K562 (cell line): ENCODE data around the gene FITM2. TPM values are rescaled to one million over a fixed set of nuclear protein-coding genes. Genes with fewer than 3 reads are reported as not detected.

Experiments
- ATAC-seq: fragments of 200-7000 bp; cut with Tn5 transposase; 3 replicates; pipeline ENCODE4 v1.9.1; 2020; ENCODE audit warnings: moderate library complexity
- BruUV-seq: library from RNA; stranded (reverse); fragments of 400-500 nt; replicated peaks from 2 replicates; lab custom pipeline; 2021; lab: Mats Ljungman, UMichigan
- CTCF ChIA-PET: fragments of 300-600 bp; formaldehyde crosslinking; extraction: SDS; loops from one replicate; lab custom pipeline; 2021; ENCODE audit warnings: low intra/inter-chr PET ratio; lab: Yijun Ruan, JAX
- POLR2A ChIA-PET: fragments of 300-600, 350-650 bp; sonication (Branson Sonifier 250); formaldehyde crosslinking; extraction: SDS; loops from one replicate; lab custom pipeline; 2021; ENCODE audit warnings: antibody characterized with exemption, inconsistent platforms; lab: Yijun Ruan, JAX
- DNase-seq, 4 experiments: peaks; one replicate each; pipeline versions ENCODE4 v3.0.0 to v3.0.0-alpha.2; 2011 to 2018; ENCODE audit warnings: low spot score in 3 of 4, mixed read lengths in 3 of 4; ENCODE audit errors: extremely low read depth in 1 of 4
- FAIRE-seq: peaks from 2 replicates; lab custom pipeline; 2011; peaks lifted over from hg19 to GRCh38; lab: Jason Lieb, UNC
- H2AFZ ChIP-seq: 2 replicates; pipeline ENCODE4 v1.6.0; 2011; ENCODE audit warnings: low read depth, low read length, control low read depth, inconsistent platforms
- H3K27ac ChIP-seq: fragments of 200-600 bp; 3 replicates; pipeline ENCODE4 v1.8.0; 2011; ENCODE audit warnings: low read depth, mild to moderate bottlenecking, control low read depth, inconsistent platforms, low read length, moderate library complexity, mixed read lengths; ENCODE audit errors: extremely low read depth
- H3K27me3 ChIP-seq, 2 experiments: fragments of 300-600 bp in 1 of 2; 2 replicates in 1 of 2; 3 replicates in 1 of 2; pipeline versions ENCODE4 v1.6.0 to v1.8.0; 2011; ENCODE audit warnings: inconsistent platforms in 2 of 2, low read length in 2 of 2, mild to moderate bottlenecking in 1 of 2, mixed read lengths in 1 of 2, moderate library complexity in 1 of 2; ENCODE audit not compliant: control insufficient read depth in 2 of 2, insufficient read depth in 2 of 2
- H3K36me3 ChIP-seq: fragments of 300-600 bp; 3 replicates; pipeline ENCODE4 v1.8.0; 2011; ENCODE audit warnings: mild to moderate bottlenecking, low read length, inconsistent platforms; ENCODE audit not compliant: control insufficient read depth, insufficient read depth
- H3K4me1 ChIP-seq, 2 experiments: fragments of 200-600 bp in 1 of 2; replicated peaks in 1 of 2; 2 replicates in 1 of 2; 3 replicates in 1 of 2; pipeline versions ENCODE4 v1.5.1 to v1.8.0; 2011; ENCODE audit warnings: inconsistent platforms in 2 of 2, low read length in 2 of 2, mild to moderate bottlenecking in 1 of 2, mixed read lengths in 1 of 2, moderate library complexity in 1 of 2; ENCODE audit not compliant: control insufficient read depth in 2 of 2, insufficient read depth in 2 of 2
- H3K4me2 ChIP-seq: 2 replicates; pipeline ENCODE4 v1.6.1; 2011; ENCODE audit warnings: low read length, control low read depth, inconsistent platforms, mixed read lengths; ENCODE audit not compliant: insufficient read depth
- H3K4me3 ChIP-seq: fragments of 200-600 bp; sonication (generic), shearing (Covaris generic); 2 replicates; pipeline ENCODE4 v1.5.1; 2016; ENCODE audit warnings: control low read depth, inconsistent platforms
- H3K79me2 ChIP-seq: fragments of 200-600 bp; 3 replicates; pipeline ENCODE4 v1.8.0; 2011; ENCODE audit warnings: low read length, inconsistent platforms; ENCODE audit not compliant: control insufficient read depth, insufficient read depth
- H3K9ac ChIP-seq, 2 experiments: 2 replicates each; pipeline versions ENCODE4 v1.6.0 to v1.6.1; 2011; ENCODE audit warnings: low read depth in 2 of 2, low read length in 2 of 2, control low read depth in 1 of 2, inconsistent platforms in 1 of 2, mild to moderate bottlenecking in 1 of 2, mixed read lengths in 1 of 2; ENCODE audit not compliant: insufficient read depth in 1 of 2
- H3K9me1 ChIP-seq: one replicate; pipeline ENCODE4 v1.6.0; 2011; ENCODE audit warnings: inconsistent platforms, mild to moderate bottlenecking, low read length, moderate library complexity; ENCODE audit not compliant: control insufficient read depth, insufficient read depth
- H3K9me3 ChIP-seq: replicated peaks from 2 replicates; pipeline ENCODE4 v1.5.1; 2011; ENCODE audit warnings: low read depth, low read length, inconsistent platforms; ENCODE audit not compliant: control insufficient read depth, insufficient read depth
- H4K20me1 ChIP-seq: replicated peaks from 2 replicates; pipeline ENCODE4 v1.6.1; 2011; ENCODE audit warnings: low read length, inconsistent platforms, mixed read lengths; ENCODE audit not compliant: control insufficient read depth, insufficient read depth
- CBX1 ChIP-seq: sonication (generic); IDR thresholded peaks from 2 replicates; pipeline ENCODE4 v1.6.1; 2016; ENCODE audit warnings: antibody characterized with exemption, low read depth, mild to moderate bottlenecking
- CEBPG ChIP-seq, 3 experiments: fragments of 200-800 bp in 1 of 3; sonication (Bioruptor generic) in 1 of 3; sonication (generic) in 1 of 3; formaldehyde crosslinking in 1 of 3; IDR thresholded peaks in 2 of 3; conservative IDR thresholded peaks in 1 of 3; 2 replicates each; pipeline versions ENCODE4 v1.6.1 to v1.8.0; 2016 to 2022; ENCODE audit warnings: missing compliant biosample characterization in 2 of 3, missing genetic modification characterization in 2 of 3, mild to moderate bottlenecking in 1 of 3, missing genetic modification reagents in 1 of 3
- EGR1 ChIP-seq: fragments of 450-650 bp; conservative IDR thresholded peaks from 2 replicates; pipeline ENCODE4 v1.6.1; 2017; ENCODE audit warnings: mild to moderate bottlenecking
- FOXA3 ChIP-seq, 2 experiments: fragments of 450-650 bp in 1 of 2; sonication (generic) in 1 of 2; formaldehyde crosslinking; IDR thresholded peaks in 1 of 2; conservative IDR thresholded peaks in 1 of 2; 2 replicates each; pipeline versions ENCODE4 v1.4.0 to v1.8.0; 2020 to 2022; ENCODE audit warnings: mild to moderate bottlenecking in 2 of 2, missing genetic modification reagents in 1 of 2
- HEY1 ChIP-seq: fragments of 250-450 bp; sonication (Bioruptor Pico); IDR thresholded peaks from 2 replicates; pipeline ENCODE4 v1.5.0; 2020; ENCODE audit warnings: mild to moderate bottlenecking, moderate library complexity, borderline replicate concordance
- KLF16 ChIP-seq: IDR thresholded peaks from 2 replicates; pipeline ENCODE4 v1.6.1; 2016; ENCODE audit warnings: antibody characterized with exemption
- LEF1 ChIP-seq: fragments of 450-650 bp; IDR thresholded peaks from 2 replicates; pipeline ENCODE4 v1.6.1; 2016; ENCODE audit warnings: mild to moderate bottlenecking
- TARDBP ChIP-seq: fragments of 450-650 bp; IDR thresholded peaks from 2 replicates; pipeline ENCODE4 v1.6.1; 2016
- TEAD4 ChIP-seq, 2 experiments: sonication (generic) in 1 of 2; formaldehyde crosslinking in 1 of 2; IDR thresholded peaks; 2 replicates each; pipeline versions ENCODE4 v1.6.1 to v1.8.0; 2012 to 2022; ENCODE audit warnings: borderline replicate concordance in 1 of 2, inconsistent platforms in 1 of 2, low read length in 1 of 2, mild to moderate bottlenecking in 1 of 2, missing genetic modification reagents in 1 of 2
- U2AF1 ChIP-seq: fragments of 200-400 bp; formaldehyde crosslinking; optimal IDR thresholded peaks from 2 replicates; pipeline ENCODE3; 2017; ENCODE audit warnings: mild to moderate bottlenecking, low read depth, low read length, moderate library complexity
- ZNF253 ChIP-seq: fragments of 250-450 bp; sonication (Bioruptor Pico); conservative IDR thresholded peaks from 2 replicates; pipeline ENCODE4 v1.6.1; 2021; ENCODE audit warnings: mild to moderate bottlenecking
- ZNF766 ChIP-seq: fragments of 200-800 bp; sonication (Bioruptor generic); conservative IDR thresholded peaks from 2 replicates; pipeline ENCODE4 v1.6.1; 2016; ENCODE audit warnings: missing genetic modification characterization, missing compliant biosample characterization
- ZSCAN32 ChIP-seq: fragments of 450-650 bp; formaldehyde crosslinking; IDR thresholded peaks from 2 replicates; pipeline ENCODE4 v1.4.0; 2020; ENCODE audit warnings: mild to moderate bottlenecking, moderate library complexity
- WGBS: fragments of 100-300 bp; shearing (Covaris generic); methylation state at CpG from one replicate; pipeline ENCODE4 v1.1.6; 2016; ENCODE audit warnings: low coverage, mixed read lengths; ENCODE audit not compliant: insufficient coverage; ENCODE audit errors: missing lambda C conversion rate; 5-methylcytosine and 5-hydroxymethylcytosine counted together
- in situ Hi-C: fragments of 300-500 bp; cut with MboI; formaldehyde crosslinking; loops from 4 replicates; pipeline ENCODE4 v1.15.0; 2018; ENCODE audit warnings: inconsistent platforms, mixed read lengths
- intact Hi-C: fragments of 100-400 bp; cut with micrococcal nuclease; formaldehyde crosslinking; loops from 2 replicates; pipeline ENCODE4 v1.14.2; 2022
- polyA plus RNA-seq, 8 experiments: library from polyadenylated mRNA; depleted of rRNA in 4 of 8; stranded (reverse) in 5 of 8; unstranded in 3 of 8; fragments of >200 nt; fragmentation: Nextera tagmentation in 2 of 8; fragmentation: Illumina TruSeq in 1 of 8; extraction: Ambion mirVana in 2 of 8; extraction: Trizol in 1 of 8; gene quantifications; 2 replicates each; pipeline versions ENCODE4 v1.2.1 to v1.2.3, GENCODE V29; 2011 to 2014; ENCODE audit warnings: inconsistent platforms in 1 of 8, missing spikeins in 1 of 8
- total RNA-seq, 7 experiments: library from RNA; depleted of rRNA in 6 of 7; stranded (reverse); fragments of >200 nt in 6 of 7; fragmentation: Illumina TruSeq in 2 of 7; extraction: Trizol in 2 of 7; gene quantifications; 2 replicates each; pipeline versions ENCODE4 v1.2.1 to v1.2.3, GENCODE V29; 2011 to 2021; ENCODE audit warnings: low replicate concordance in 1 of 7
- TF ChIP-seq, protein P1 (sequence below): fragments of 250-450 bp; sonication (Bioruptor Pico); IDR thresholded peaks from 2 replicates; pipeline ENCODE4 v1.5.0; 2022; ENCODE audit warnings: mild to moderate bottlenecking
- TF ChIP-seq, protein P2 (sequence below): sonication (generic); formaldehyde crosslinking; IDR thresholded peaks from 2 replicates; pipeline ENCODE4 v1.8.0; 2022; ENCODE audit warnings: missing genetic modification reagents, mild to moderate bottlenecking, borderline replicate concordance

FITM2 gene
- total and polyA plus RNA-seq, 9 of the 15 experiments (the other 6 are each of a cell fraction or from before 2014, with no cell fraction given): 0.64 to 2.8 (median 1.8) TPM

DNA sequence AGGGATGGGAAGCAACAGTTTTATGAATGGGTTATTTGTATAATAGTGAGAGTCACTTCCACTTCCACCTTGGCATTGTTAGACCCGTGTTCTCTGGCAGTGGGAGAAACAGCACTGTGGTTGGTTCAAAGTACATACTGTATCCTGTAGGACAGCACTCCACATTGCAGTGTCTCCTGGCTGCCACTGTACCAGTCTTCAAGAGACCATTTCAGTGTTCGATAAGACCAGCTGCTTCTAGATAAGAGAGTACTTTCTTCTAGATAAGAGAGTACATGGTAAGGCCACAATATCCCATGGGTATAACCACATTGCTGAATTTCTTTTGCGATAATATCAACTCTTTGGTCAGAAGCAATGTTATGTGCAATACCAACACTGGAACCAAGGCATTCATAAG, 28.8 kb downstream of the FITM2 start:
- H2AFZ ChIP-seq: no peak overlapping the region
- H3K36me3 ChIP-seq: no peaks in the 10 kb centered on the region
- FAIRE-seq: no peak
- intact Hi-C loops: no loop called here
- no peak for DNase-seq
- peaks cover 5% of the 10 kb centered on the region; the same call in 1 of the 2 replicates for H4K20me1 ChIP-seq
- no peak overlapping the region for H3K27ac ChIP-seq
- peaks cover 16 to 28% of the 10 kb centered on the region in 2 experiments; a peak in 4 of 5 replicates for H3K27me3 ChIP-seq
- no peaks in the 10 kb centered on the region for H3K4me1 ChIP-seq
- no peak overlapping the region for H3K4me3 ChIP-seq
- WGBS: 4% methylated on average over 3 of the region's 3 CpGs
- POLR2A ChIA-PET: interaction anchor here (0.6 kb wide), 1 partner anchor 123 kb away, joined by 3 read pairs; no protein-coding TSS in a partner anchor
- BruUV-seq: no TSS peak
- no peaks in the 10 kb centered on the region for H3K9me3 ChIP-seq
- H3K9ac ChIP-seq: no peak overlapping the region
- no peak for ATAC-seq
- no peak overlapping the region for H3K4me2 ChIP-seq
- no peaks in the 10 kb centered on the region for H3K9me1 ChIP-seq
- H3K79me2 ChIP-seq: no peaks in the 10 kb centered on the region
- in situ Hi-C loops: no loop called here
- CTCF ChIA-PET: no interaction called here
- no peak for TF ChIP-seq HEY1 (CRISPR knock-in tag)
- no peak for TF ChIP-seq TEAD4 (IDR thresholded peaks at IDR 0.05; ENCODE audit: low read length)
- TF ChIP-seq TEAD4 (CRISPR knock-in tag; IDR thresholded peaks at IDR 0.05; ENCODE audit: borderline replicate concordance): no peak
- no peak for TF ChIP-seq TARDBP
- no peak for TF ChIP-seq ZNF766 (CRISPR knock-in tag)
- TF ChIP-seq CBX1: no peak
- no peak for TF ChIP-seq EGR1
- TF ChIP-seq CEBPG (CRISPR knock-in tag; IDR thresholded peaks at IDR 0.05): no peak
- no peak for TF ChIP-seq CEBPG (tag; conservative IDR thresholded peaks at IDR 0.05 in 1 of 2, IDR thresholded peaks at IDR 0.05 in 1 of 2)
- TF ChIP-seq U2AF1: no peak
- no peak for TF ChIP-seq ZSCAN32 (CRISPR knock-in tag)
- TF ChIP-seq LEF1: no peak
- no peak for TF ChIP-seq FOXA3 (CRISPR knock-in tag; conservative IDR thresholded peaks at IDR 0.05 in 1 of 2, IDR thresholded peaks at IDR 0.05 in 1 of 2)
- TF ChIP-seq, protein P1, sequence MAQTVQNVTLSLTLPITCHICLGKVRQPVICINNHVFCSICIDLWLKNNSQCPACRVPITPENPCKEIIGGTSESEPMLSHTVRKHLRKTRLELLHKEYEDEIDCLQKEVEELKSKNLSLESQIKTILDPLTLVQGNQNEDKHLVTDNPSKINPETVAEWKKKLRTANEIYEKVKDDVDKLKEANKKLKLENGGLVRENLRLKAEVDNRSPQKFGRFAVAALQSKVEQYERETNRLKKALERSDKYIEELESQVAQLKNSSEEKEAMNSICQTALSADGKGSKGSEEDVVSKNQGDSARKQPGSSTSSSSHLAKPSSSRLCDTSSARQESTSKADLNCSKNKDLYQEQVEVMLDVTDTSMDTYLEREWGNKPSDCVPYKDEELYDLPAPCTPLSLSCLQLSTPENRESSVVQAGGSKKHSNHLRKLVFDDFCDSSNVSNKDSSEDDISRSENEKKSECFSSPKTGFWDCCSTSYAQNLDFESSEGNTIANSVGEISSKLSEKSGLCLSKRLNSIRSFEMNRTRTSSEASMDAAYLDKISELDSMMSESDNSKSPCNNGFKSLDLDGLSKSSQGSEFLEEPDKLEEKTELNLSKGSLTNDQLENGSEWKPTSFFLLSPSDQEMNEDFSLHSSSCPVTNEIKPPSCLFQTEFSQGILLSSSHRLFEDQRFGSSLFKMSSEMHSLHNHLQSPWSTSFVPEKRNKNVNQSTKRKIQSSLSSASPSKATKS (CRISPR knock-in tag): no peak
- no peak for TF ChIP-seq ZNF253 (CRISPR knock-in tag)
- no peak for TF ChIP-seq KLF16
- TF ChIP-seq, protein P2, sequence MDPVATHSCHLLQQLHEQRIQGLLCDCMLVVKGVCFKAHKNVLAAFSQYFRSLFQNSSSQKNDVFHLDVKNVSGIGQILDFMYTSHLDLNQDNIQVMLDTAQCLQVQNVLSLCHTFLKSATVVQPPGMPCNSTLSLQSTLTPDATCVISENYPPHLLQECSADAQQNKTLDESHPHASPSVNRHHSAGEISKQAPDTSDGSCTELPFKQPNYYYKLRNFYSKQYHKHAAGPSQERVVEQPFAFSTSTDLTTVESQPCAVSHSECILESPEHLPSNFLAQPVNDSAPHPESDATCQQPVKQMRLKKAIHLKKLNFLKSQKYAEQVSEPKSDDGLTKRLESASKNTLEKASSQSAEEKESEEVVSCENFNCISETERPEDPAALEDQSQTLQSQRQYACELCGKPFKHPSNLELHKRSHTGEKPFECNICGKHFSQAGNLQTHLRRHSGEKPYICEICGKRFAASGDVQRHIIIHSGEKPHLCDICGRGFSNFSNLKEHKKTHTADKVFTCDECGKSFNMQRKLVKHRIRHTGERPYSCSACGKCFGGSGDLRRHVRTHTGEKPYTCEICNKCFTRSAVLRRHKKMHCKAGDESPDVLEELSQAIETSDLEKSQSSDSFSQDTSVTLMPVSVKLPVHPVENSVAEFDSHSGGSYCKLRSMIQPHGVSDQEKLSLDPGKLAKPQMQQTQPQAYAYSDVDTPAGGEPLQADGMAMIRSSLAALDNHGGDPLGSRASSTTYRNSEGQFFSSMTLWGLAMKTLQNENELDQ (CRISPR knock-in tag): no peak
